SK-N-SH treated with all-trans-retinoic acid at 6 μM for 48 hours (cell line): ENCODE measurements around the gene FABP2.

Source experiments
- ATAC-seq: fragments of 200-7000 bp; cut with Tn5 transposase; 3 replicates; pipeline ENCODE4 v1.9.1; 2020; ENCODE audit warnings: mild to moderate bottlenecking, moderate library complexity
- ARNTL ChIP-seq: fragments of 450-650 bp; formaldehyde crosslinking; IDR thresholded peaks from 2 replicates; pipeline ENCODE4 v1.5.0; 2020; ENCODE audit warnings: low read depth, mild to moderate bottlenecking, moderate library complexity, borderline replicate concordance
- BACH2 ChIP-seq: fragments of 250-450 bp; sonication (Bioruptor Pico); IDR thresholded peaks from 2 replicates; pipeline ENCODE4 v1.9.0; 2021; ENCODE audit warnings: mild to moderate bottlenecking, borderline replicate concordance
- CSDC2 ChIP-seq: fragments of 250-450 bp; sonication (Bioruptor Pico); IDR thresholded peaks from 2 replicates; pipeline ENCODE4 v1.5.0; 2020; ENCODE audit warnings: mild to moderate bottlenecking, moderate library complexity
- CSRNP3 ChIP-seq: fragments of 250-450 bp; sonication (Bioruptor Pico); IDR thresholded peaks from 2 replicates; pipeline ENCODE4 v1.5.1; 2021; ENCODE audit warnings: mild to moderate bottlenecking, moderate library complexity
- ESRRG ChIP-seq: fragments of 250-450 bp; sonication (Bioruptor Pico); IDR thresholded peaks from 2 replicates; pipeline ENCODE4 v1.6.1; 2021; ENCODE audit warnings: mild to moderate bottlenecking
- GLIS3 ChIP-seq: fragments of 250-450 bp; sonication (Bioruptor Pico); IDR thresholded peaks from 2 replicates; pipeline ENCODE4 v1.5.0; 2020; ENCODE audit warnings: mild to moderate bottlenecking, moderate library complexity
- OSR1 ChIP-seq: fragments of 250-450 bp; sonication (Bioruptor Pico); IDR thresholded peaks from 2 replicates; pipeline ENCODE4 v1.8.0; 2022; ENCODE audit warnings: moderate library complexity, mild to moderate bottlenecking, inconsistent platforms
- POU6F1 ChIP-seq: fragments of 250-450 bp; sonication (Bioruptor Pico); IDR thresholded peaks from 2 replicates; pipeline ENCODE4 v1.8.0; 2021; ENCODE audit warnings: low read depth, mild to moderate bottlenecking, moderate library complexity, borderline replicate concordance
- PPARA ChIP-seq: fragments of 250-450 bp; sonication (Bioruptor Pico); IDR thresholded peaks from 2 replicates; pipeline ENCODE4 v1.5.0; 2020; ENCODE audit warnings: mild to moderate bottlenecking, borderline replicate concordance
- RARB ChIP-seq: fragments of 250-450 bp; sonication (Bioruptor Pico); IDR thresholded peaks from 2 replicates; pipeline ENCODE4 v1.8.0; 2021; ENCODE audit warnings: mild to moderate bottlenecking, moderate library complexity
- SNAI2 ChIP-seq: fragments of 250-450 bp; sonication (Bioruptor Pico); IDR thresholded peaks from 2 replicates; pipeline ENCODE4 v1.5.0; 2020; ENCODE audit warnings: mild to moderate bottlenecking, moderate library complexity
- TCF4 ChIP-seq: fragments of 250-450 bp; sonication (Bioruptor Pico); IDR thresholded peaks from 2 replicates; pipeline ENCODE4 v1.8.0; 2021; ENCODE audit warnings: mild to moderate bottlenecking, moderate library complexity, borderline replicate concordance
- TOX ChIP-seq: fragments of 250-450 bp; sonication (Bioruptor Pico); IDR thresholded peaks from 2 replicates; pipeline ENCODE4 v1.8.0; 2021; ENCODE audit warnings: mild to moderate bottlenecking, moderate library complexity, borderline replicate concordance
- TSHZ2 ChIP-seq: fragments of 250-450 bp; sonication (Bioruptor Pico); IDR thresholded peaks from 2 replicates; pipeline ENCODE4 v1.5.0; 2020; ENCODE audit warnings: mild to moderate bottlenecking, moderate library complexity
- ZC3H10 ChIP-seq: fragments of 250-450 bp; sonication (Bioruptor Pico); IDR thresholded peaks from 2 replicates; pipeline ENCODE4 v1.5.1; 2021; ENCODE audit warnings: mild to moderate bottlenecking, moderate library complexity
- ZFP3 ChIP-seq: fragments of 250-450 bp; sonication (Bioruptor Pico); IDR thresholded peaks from 2 replicates; pipeline ENCODE4 v1.5.0; 2020; ENCODE audit warnings: mild to moderate bottlenecking, moderate library complexity
- ZNF565 ChIP-seq: fragments of 450-650 bp; formaldehyde crosslinking; conservative IDR thresholded peaks from 2 replicates; pipeline ENCODE4 v1.5.0; 2020; ENCODE audit warnings: low read depth, mild to moderate bottlenecking, moderate library complexity
- ZNF70 ChIP-seq: fragments of 450-650 bp; formaldehyde crosslinking; IDR thresholded peaks from 2 replicates; pipeline ENCODE4 v1.5.0; 2020; ENCODE audit warnings: mild to moderate bottlenecking, moderate library complexity
- ZNF8 ChIP-seq: fragments of 450-650 bp; formaldehyde crosslinking; IDR thresholded peaks from 2 replicates; pipeline ENCODE4 v1.5.0; 2020; ENCODE audit warnings: mild to moderate bottlenecking, moderate library complexity
- TF ChIP-seq, protein P1 (sequence below): fragments of 250-450 bp; sonication (Bioruptor Pico); IDR thresholded peaks from 2 replicates; pipeline ENCODE4 v1.8.0; 2020; ENCODE audit warnings: mild to moderate bottlenecking, moderate library complexity, borderline replicate concordance
- TF ChIP-seq, protein P2 (sequence below): fragments of 250-450 bp; sonication (Bioruptor Pico); IDR thresholded peaks from 2 replicates; pipeline ENCODE4 v1.5.1; 2020; ENCODE audit warnings: low read depth, mild to moderate bottlenecking, moderate library complexity

FABP2 gene

GRCh38 chr4:119313237-119313636, 8.7 kb downstream of the FABP2 start:
- TF ChIP-seq CSDC2 (CRISPR knock-in tag) (no peak), SNAI2 (CRISPR knock-in tag) (no peak), BACH2 (CRISPR knock-in tag) (no peak), OSR1 (no peak), ZNF8 (no peak), ZNF565 (CRISPR knock-in tag) (no peak), ZNF70 (CRISPR knock-in tag) (no peak)
- TF ChIP-seq, protein P1, sequence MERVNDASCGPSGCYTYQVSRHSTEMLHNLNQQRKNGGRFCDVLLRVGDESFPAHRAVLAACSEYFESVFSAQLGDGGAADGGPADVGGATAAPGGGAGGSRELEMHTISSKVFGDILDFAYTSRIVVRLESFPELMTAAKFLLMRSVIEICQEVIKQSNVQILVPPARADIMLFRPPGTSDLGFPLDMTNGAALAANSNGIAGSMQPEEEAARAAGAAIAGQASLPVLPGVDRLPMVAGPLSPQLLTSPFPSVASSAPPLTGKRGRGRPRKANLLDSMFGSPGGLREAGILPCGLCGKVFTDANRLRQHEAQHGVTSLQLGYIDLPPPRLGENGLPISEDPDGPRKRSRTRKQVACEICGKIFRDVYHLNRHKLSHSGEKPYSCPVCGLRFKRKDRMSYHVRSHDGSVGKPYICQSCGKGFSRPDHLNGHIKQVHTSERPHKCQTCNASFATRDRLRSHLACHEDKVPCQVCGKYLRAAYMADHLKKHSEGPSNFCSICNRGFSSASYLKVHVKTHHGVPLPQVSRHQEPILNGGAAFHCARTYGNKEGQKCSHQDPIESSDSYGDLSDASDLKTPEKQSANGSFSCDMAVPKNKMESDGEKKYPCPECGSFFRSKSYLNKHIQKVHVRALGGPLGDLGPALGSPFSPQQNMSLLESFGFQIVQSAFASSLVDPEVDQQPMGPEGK (CRISPR knock-in tag) = no peak
- no peak for ATAC-seq

DNA sequence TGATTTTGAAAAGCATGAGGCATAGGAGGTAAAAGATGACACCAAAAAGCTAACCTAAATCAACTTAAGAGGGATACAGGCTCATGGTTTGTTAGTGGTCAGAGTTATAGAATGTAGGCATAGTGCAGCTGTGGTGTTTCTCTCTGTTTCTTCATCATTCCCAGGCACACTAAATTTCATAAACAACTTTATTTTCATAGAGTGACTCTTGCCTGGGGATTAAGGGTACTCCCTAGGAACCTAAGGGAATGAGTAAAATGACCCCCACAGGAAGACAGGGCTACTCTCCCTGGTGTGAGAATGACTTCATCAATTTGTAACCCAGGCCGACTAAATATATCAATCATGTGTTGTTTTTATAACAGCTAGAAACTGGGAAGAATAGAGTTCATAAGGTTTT, 11.1 kb downstream of the FABP2 start:
- TF ChIP-seq SNAI2 (CRISPR knock-in tag) (no peak), CSRNP3 (CRISPR knock-in tag) (no peak), ZC3H10 (no peak), TOX (no peak), RARB (CRISPR knock-in tag) (no peak), PPARA (CRISPR knock-in tag) (no peak), OSR1 (no peak), POU6F1 (CRISPR knock-in tag) (no peak), CSDC2 (CRISPR knock-in tag) (no peak)
- TF ChIP-seq, protein P2, sequence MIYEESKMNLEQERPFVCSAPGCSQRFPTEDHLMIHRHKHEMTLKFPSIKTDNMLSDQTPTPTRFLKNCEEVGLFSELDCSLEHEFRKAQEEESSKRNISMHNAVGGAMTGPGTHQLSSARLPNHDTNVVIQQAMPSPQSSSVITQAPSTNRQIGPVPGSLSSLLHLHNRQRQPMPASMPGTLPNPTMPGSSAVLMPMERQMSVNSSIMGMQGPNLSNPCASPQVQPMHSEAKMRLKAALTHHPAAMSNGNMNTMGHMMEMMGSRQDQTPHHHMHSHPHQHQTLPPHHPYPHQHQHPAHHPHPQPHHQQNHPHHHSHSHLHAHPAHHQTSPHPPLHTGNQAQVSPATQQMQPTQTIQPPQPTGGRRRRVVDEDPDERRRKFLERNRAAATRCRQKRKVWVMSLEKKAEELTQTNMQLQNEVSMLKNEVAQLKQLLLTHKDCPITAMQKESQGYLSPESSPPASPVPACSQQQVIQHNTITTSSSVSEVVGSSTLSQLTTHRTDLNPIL (CRISPR knock-in tag) = no peak
- TF ChIP-seq, all 23 proteins: peak for 0
- no peak for ATAC-seq

GRCh38 chr4:119307606-119308005, 14.3 kb downstream of the FABP2 start:
- TF ChIP-seq OSR1 (no peak), ARNTL (CRISPR knock-in tag) (no peak), ZNF8 (no peak), TCF4 (CRISPR knock-in tag) (no peak), TOX (no peak), SNAI2 (CRISPR knock-in tag) (no peak), GLIS3 (CRISPR knock-in tag) (no peak), CSRNP3 (CRISPR knock-in tag) (no peak), ESRRG (CRISPR knock-in tag) (no peak), ZNF565 (CRISPR knock-in tag) (no peak), RARB (CRISPR knock-in tag) (no peak), TSHZ2 (CRISPR knock-in tag) (no peak), PPARA (CRISPR knock-in tag) (no peak), ZFP3 (no peak)
- TF ChIP-seq, protein P2 (CRISPR knock-in tag) = no peak
- TF ChIP-seq, protein P1 (CRISPR knock-in tag) = no peak
- ATAC-seq = no peak
